Mesendoderm (in vitro differentiated cells): ENCODE results near the gene TGIF2. TPM values are rescaled to one million over a fixed set of nuclear protein-coding genes. Genes with fewer than 3 reads are reported as not detected.

Source experiments
- DNase-seq: peaks from one replicate; pipeline ENCODE4 v3.0.0; 2013
- H2AK5ac ChIP-seq: 2 replicates; pipeline ENCODE4 v1.6.1; 2013; ENCODE audit warnings: low read length, inconsistent platforms
- H2BK120ac ChIP-seq: 2 replicates; pipeline ENCODE4 v1.6.1; 2013; ENCODE audit warnings: low read depth, mild to moderate bottlenecking, low read length, moderate library complexity, mixed read lengths
- H2BK15ac ChIP-seq: replicated peaks from 2 replicates; pipeline ENCODE4 v1.6.1; 2013; ENCODE audit warnings: low read depth, mild to moderate bottlenecking, moderate library complexity
- H2BK5ac ChIP-seq: 2 replicates; pipeline ENCODE4 v1.6.1; 2013; ENCODE audit warnings: low read length, inconsistent platforms
- H3K18ac ChIP-seq: 2 replicates; pipeline ENCODE4 v1.6.1; 2013; ENCODE audit warnings: mild to moderate bottlenecking, low read length, mixed read lengths
- H3K23ac ChIP-seq: one replicate; pipeline ENCODE4 v1.6.1; 2013; ENCODE audit warnings: low read length
- H3K27ac ChIP-seq: 2 replicates; pipeline ENCODE4 v1.5.1; 2013; ENCODE audit warnings: low read depth, mild to moderate bottlenecking, inconsistent platforms, low read length, moderate library complexity
- H3K27me3 ChIP-seq: 2 replicates; pipeline ENCODE4 v1.6.1; 2013; ENCODE audit warnings: low read length, control low read depth, mild to moderate bottlenecking, inconsistent platforms; ENCODE audit not compliant: insufficient read depth, poor library complexity
- H3K36me3 ChIP-seq: 2 replicates; pipeline ENCODE4 v1.6.1; 2013; ENCODE audit warnings: low read length, inconsistent platforms; ENCODE audit not compliant: control insufficient read depth, insufficient read depth
- H3K4ac ChIP-seq: one replicate; pipeline ENCODE4 v1.6.1; 2013; ENCODE audit warnings: low read depth, mild to moderate bottlenecking, low read length, moderate library complexity
- H3K4me1 ChIP-seq: 2 replicates; pipeline ENCODE4 v1.6.1; 2013; ENCODE audit warnings: low read depth, low read length, inconsistent platforms; ENCODE audit not compliant: control insufficient read depth
- H3K4me2 ChIP-seq: 2 replicates; pipeline ENCODE4 v1.6.1; 2013; ENCODE audit warnings: low read length
- H3K4me3 ChIP-seq: 2 replicates; pipeline ENCODE4 v1.5.1; 2013; ENCODE audit warnings: mild to moderate bottlenecking, low read length
- H3K56ac ChIP-seq: one replicate; pipeline ENCODE4 v1.6.1; 2013; ENCODE audit warnings: low read length
- H3K79me1 ChIP-seq: 2 replicates; pipeline ENCODE4 v1.6.1; 2013; ENCODE audit warnings: low read length, inconsistent platforms
- H3K79me2 ChIP-seq: 2 replicates; pipeline ENCODE4 v1.6.1; 2013; ENCODE audit warnings: mild to moderate bottlenecking, low read length; ENCODE audit not compliant: control insufficient read depth, insufficient read depth
- H3K9ac ChIP-seq: 2 replicates; pipeline ENCODE4 v1.6.1; 2013; ENCODE audit warnings: low read length, inconsistent platforms
- H4K5ac ChIP-seq: one replicate; pipeline ENCODE4 v1.6.1; 2013; ENCODE audit warnings: low read length
- H4K8ac ChIP-seq: one replicate; pipeline ENCODE4 v1.6.1; 2013; ENCODE audit warnings: low read depth, mild to moderate bottlenecking, control low read depth, low read length, moderate library complexity
- WGBS: extraction: QIAGEN DNeasy Blood & Tissue Kit; methylation state at CpG from one replicate; pipeline ENCODE4 v1.1.7; 2013; ENCODE audit warnings: low lambda C conversion rate, missing lambda C conversion rate; ENCODE audit not compliant: insufficient coverage; ENCODE audit errors: extremely low coverage; 5-methylcytosine and 5-hydroxymethylcytosine counted together
- small RNA-seq: library from polyadenylated mRNA; stranded (forward); fragments of <200 nt; extraction: miRNeasy Mini kit (QIAGEN cat#:217004); gene quantifications from one replicate; pipeline ENCODE3, GENCODE V24; 2013; ENCODE audit not compliant: insufficient read depth

The TGIF2 gene

DNA sequence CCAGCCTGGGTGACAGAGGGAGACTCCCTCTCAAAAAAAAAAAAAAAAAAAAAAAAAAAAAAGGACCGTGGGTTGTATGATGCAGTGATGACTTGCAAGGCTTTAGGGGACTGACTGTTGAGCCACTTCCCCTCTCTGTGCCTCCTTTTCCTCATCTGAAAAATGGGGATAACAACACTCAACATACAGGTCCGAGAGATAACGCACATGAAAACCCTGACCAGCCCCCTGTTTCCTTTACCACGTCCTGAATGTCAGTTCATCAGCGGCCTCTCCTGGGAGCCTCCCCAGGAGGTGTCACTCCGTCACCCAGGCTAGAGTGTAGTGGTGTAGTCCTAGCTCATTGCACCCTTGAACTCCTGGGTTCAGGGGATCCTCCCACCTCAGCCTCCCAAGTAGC lies 68.7 kb downstream of the TGIF2 start:
- no peak overlapping the region for H2BK15ac ChIP-seq
- DNase-seq: no peak
- no CpG with 5 or more reads among the region's 6 CpGs for WGBS
- no peak overlapping the region for H3K23ac ChIP-seq
- H3K4me2 ChIP-seq: no peak overlapping the region
- no peak overlapping the region for H2BK120ac ChIP-seq
- H3K4ac ChIP-seq: no peak overlapping the region
- no peaks in the 10 kb centered on the region for H3K36me3 ChIP-seq
- no peak overlapping the region for H3K56ac ChIP-seq
- no peak overlapping the region for H3K27ac ChIP-seq
- H4K8ac ChIP-seq: no peak overlapping the region
- H3K79me1 ChIP-seq: no peaks in the 10 kb centered on the region
- H3K4me3 ChIP-seq: no peak overlapping the region
- H3K27me3 ChIP-seq: no peaks in the 10 kb centered on the region
- no peak overlapping the region for H2BK5ac ChIP-seq
- no peak overlapping the region for H4K5ac ChIP-seq
- H3K79me2 ChIP-seq: no peaks in the 10 kb centered on the region
- H3K4me1 ChIP-seq: no peaks in the 10 kb centered on the region
- H2AK5ac ChIP-seq: no peak overlapping the region
- H3K9ac ChIP-seq: no peak overlapping the region
- H3K18ac ChIP-seq: no peak overlapping the region

Small RNAs within 50 kb of the gene (small RNA-seq; reads per million reads assigned to genes)
- gene RF00017: not detected
